ENCODE data around the gene PRPF31. TPM values are rescaled to one million over a fixed set of nuclear protein-coding genes. Genes with fewer than 3 reads are reported as not detected.
A peak's percentile ranks its signal among the peaks of the same experiment; 100 is the strongest.

PRPF31 gene
- total and polyA plus RNA-seq, 2 of the 13 experiments (the other 11 are each of a cell fraction or from before 2014, with no cell fraction given): 23.8 to 63.8 TPM

DNA sequence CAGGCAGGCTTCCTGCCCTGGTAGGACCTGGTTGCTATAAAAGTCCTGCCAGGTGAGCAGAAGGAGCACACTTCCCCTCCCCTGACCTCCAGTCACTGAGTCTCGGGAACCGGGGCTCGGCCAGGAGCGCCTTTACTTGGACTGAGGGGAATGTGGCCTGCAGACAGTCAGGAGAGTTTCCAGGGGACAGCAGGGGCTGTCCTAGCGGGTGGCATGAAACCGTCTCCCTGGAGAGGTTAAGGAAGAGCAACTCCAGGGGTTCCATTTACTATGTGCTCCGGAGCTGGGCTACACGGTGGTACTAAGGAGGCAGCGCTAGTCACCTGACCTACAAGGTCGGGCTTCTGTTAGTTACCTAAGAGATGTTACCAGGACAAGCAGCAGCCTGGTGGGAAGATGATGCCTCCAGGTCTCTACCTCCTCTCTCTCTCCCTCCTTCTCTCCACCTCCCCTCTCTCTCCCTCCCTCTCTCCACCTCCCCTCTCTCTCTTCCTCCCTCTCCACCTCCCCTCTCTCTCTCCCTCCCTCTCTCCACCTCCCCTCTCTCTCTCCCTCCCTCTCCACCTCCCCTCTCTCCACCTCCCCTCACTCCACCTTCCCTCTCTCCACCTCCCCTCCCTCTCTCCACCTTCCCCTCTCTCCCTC, 17.9 kb downstream of the PRPF31 start (continued):
- TF ChIP-seq MAFF (IDR thresholded peaks at IDR 0.05; ENCODE audit: low read depth, low read length): no peak
- TF ChIP-seq NFKBIZ (CRISPR knock-in tag; IDR thresholded peaks at IDR 0.05): no peak
- TF ChIP-seq SALL2 (CRISPR knock-in tag; IDR thresholded peaks at IDR 0.05): no peak
- TF ChIP-seq KDM6A (CRISPR knock-in tag; IDR thresholded peaks at IDR 0.05; ENCODE audit: low read depth): no peak
- TF ChIP-seq ZBTB8A (CRISPR knock-in tag; IDR thresholded peaks at IDR 0.05; ENCODE audit: borderline replicate concordance, low read depth): no peak
- no peak for TF ChIP-seq DR1 (CRISPR knock-in tag; IDR thresholded peaks at IDR 0.05)
- TF ChIP-seq, protein P1, sequence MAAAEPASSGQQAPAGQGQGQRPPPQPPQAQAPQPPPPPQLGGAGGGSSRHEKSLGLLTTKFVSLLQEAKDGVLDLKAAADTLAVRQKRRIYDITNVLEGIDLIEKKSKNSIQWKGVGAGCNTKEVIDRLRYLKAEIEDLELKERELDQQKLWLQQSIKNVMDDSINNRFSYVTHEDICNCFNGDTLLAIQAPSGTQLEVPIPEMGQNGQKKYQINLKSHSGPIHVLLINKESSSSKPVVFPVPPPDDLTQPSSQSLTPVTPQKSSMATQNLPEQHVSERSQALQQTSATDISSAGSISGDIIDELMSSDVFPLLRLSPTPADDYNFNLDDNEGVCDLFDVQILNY (CRISPR knock-in tag; conservative IDR thresholded peaks at IDR 0.05): no peak
- peak; percentile 57 for TF ChIP-seq BHLHE40 (IDR thresholded peaks at IDR 0.05; ENCODE audit: low read length)
- TF ChIP-seq, protein P2, sequence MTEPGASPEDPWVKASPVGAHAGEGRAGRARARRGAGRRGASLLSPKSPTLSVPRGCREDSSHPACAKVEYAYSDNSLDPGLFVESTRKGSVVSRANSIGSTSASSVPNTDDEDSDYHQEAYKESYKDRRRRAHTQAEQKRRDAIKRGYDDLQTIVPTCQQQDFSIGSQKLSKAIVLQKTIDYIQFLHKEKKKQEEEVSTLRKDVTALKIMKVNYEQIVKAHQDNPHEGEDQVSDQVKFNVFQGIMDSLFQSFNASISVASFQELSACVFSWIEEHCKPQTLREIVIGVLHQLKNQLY (CRISPR knock-in tag; IDR thresholded peaks at IDR 0.05): no peak
- no peak for TF ChIP-seq TRIM24 (CRISPR knock-in tag; IDR thresholded peaks at IDR 0.05)
- no peak for TF ChIP-seq MIER2 (CRISPR knock-in tag; IDR thresholded peaks at IDR 0.05)
- TF ChIP-seq ZNF558 (CRISPR knock-in tag; IDR thresholded peaks at IDR 0.05; ENCODE audit: borderline replicate concordance): no peak
- TF ChIP-seq, protein P3, sequence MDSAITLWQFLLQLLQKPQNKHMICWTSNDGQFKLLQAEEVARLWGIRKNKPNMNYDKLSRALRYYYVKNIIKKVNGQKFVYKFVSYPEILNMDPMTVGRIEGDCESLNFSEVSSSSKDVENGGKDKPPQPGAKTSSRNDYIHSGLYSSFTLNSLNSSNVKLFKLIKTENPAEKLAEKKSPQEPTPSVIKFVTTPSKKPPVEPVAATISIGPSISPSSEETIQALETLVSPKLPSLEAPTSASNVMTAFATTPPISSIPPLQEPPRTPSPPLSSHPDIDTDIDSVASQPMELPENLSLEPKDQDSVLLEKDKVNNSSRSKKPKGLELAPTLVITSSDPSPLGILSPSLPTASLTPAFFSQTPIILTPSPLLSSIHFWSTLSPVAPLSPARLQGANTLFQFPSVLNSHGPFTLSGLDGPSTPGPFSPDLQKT (CRISPR knock-in tag; IDR thresholded peaks at IDR 0.05; ENCODE audit: borderline replicate concordance): no peak
- TF ChIP-seq POGZ (CRISPR knock-in tag; IDR thresholded peaks at IDR 0.05): no peak
- peak; percentile 84; the same call in 1 of the 2 replicates for TF ChIP-seq FIP1L1 (IDR thresholded peaks at IDR 0.05; ENCODE audit: borderline replicate concordance, insufficient read depth, low read depth, low read length)
- TF ChIP-seq EEA1 (CRISPR knock-in tag; IDR thresholded peaks at IDR 0.05; ENCODE audit: borderline replicate concordance): no peak
- TF ChIP-seq, protein P4, sequence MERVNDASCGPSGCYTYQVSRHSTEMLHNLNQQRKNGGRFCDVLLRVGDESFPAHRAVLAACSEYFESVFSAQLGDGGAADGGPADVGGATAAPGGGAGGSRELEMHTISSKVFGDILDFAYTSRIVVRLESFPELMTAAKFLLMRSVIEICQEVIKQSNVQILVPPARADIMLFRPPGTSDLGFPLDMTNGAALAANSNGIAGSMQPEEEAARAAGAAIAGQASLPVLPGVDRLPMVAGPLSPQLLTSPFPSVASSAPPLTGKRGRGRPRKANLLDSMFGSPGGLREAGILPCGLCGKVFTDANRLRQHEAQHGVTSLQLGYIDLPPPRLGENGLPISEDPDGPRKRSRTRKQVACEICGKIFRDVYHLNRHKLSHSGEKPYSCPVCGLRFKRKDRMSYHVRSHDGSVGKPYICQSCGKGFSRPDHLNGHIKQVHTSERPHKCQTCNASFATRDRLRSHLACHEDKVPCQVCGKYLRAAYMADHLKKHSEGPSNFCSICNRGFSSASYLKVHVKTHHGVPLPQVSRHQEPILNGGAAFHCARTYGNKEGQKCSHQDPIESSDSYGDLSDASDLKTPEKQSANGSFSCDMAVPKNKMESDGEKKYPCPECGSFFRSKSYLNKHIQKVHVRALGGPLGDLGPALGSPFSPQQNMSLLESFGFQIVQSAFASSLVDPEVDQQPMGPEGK (CRISPR knock-in tag; IDR thresholded peaks at IDR 0.05): no peak
- peak; percentile 100 for TF ChIP-seq PCBP2 (optimal IDR thresholded peaks at IDR 0.05; ENCODE audit: low read depth, low read length, poor library complexity, severe bottlenecking)
- no peak for TF ChIP-seq ZMYM2 (CRISPR knock-in tag; IDR thresholded peaks at IDR 0.05)
- no peak for TF ChIP-seq CBFB (CRISPR knock-in tag; IDR thresholded peaks at IDR 0.05)
- no peak for TF ChIP-seq GPN1 (CRISPR knock-in tag; IDR thresholded peaks at IDR 0.05; ENCODE audit: borderline replicate concordance)
- no peak for TF ChIP-seq ZNF792 (CRISPR knock-in tag; IDR thresholded peaks at IDR 0.05)
- TF ChIP-seq POLR2G (IDR thresholded peaks at IDR 0.05; ENCODE audit: low read depth, low read length): peak; percentile 67
- TF ChIP-seq ZNF747 (CRISPR knock-in tag; IDR thresholded peaks at IDR 0.05; ENCODE audit: borderline replicate concordance): no peak
- no peak for TF ChIP-seq ZSCAN29 (CRISPR knock-in tag; conservative IDR thresholded peaks at IDR 0.05)
- TF ChIP-seq RFX3 (CRISPR knock-in tag; IDR thresholded peaks at IDR 0.05): no peak
- TF ChIP-seq YEATS4 (CRISPR knock-in tag; IDR thresholded peaks at IDR 0.05; ENCODE audit: borderline replicate concordance): no peak
- peak; percentile 99 for TF ChIP-seq PTBP1 (IDR thresholded peaks at IDR 0.05; ENCODE audit: low read depth, low read length, poor library complexity, severe bottlenecking)
- TF ChIP-seq GLI4 (CRISPR knock-in tag; IDR thresholded peaks at IDR 0.05; ENCODE audit: borderline replicate concordance): no peak
